Panc1 (cell line): ENCODE data around the gene RNF186.

Experiments used
- CTCF ChIP-seq: fragments of 450-650 bp; IDR thresholded peaks from 2 replicates; pipeline ENCODE4 v1.5.1; 2017; ENCODE audit warnings: mild to moderate bottlenecking
- POLR2AphosphoS5 ChIP-seq: IDR thresholded peaks from 2 replicates; pipeline ENCODE4 v1.6.1; 2012; ENCODE audit warnings: mild to moderate bottlenecking, low read depth, low read length, moderate library complexity
- REST ChIP-seq, 2 experiments: IDR thresholded peaks; 2 replicates each; pipeline ENCODE4 v1.6.1; 2011 to 2012; ENCODE audit warnings: low read depth in 2 of 2, control low read depth in 1 of 2, low read length in 1 of 2, mild to moderate bottlenecking in 1 of 2, moderate library complexity in 1 of 2; ENCODE audit not compliant: insufficient read depth in 1 of 2
- SIN3A ChIP-seq: IDR thresholded peaks from 2 replicates; pipeline ENCODE4 v1.6.1; 2012; ENCODE audit warnings: low read depth, mild to moderate bottlenecking, low read length, moderate library complexity, borderline replicate concordance; ENCODE audit not compliant: insufficient read depth
- TCF7L2 ChIP-seq: IDR thresholded peaks from 2 replicates; pipeline ENCODE4 v1.6.1; 2011; ENCODE audit warnings: mild to moderate bottlenecking, low read depth, low read length, inconsistent platforms

GRCh38 chr1:19825298-19825697, 10.2 kb upstream of the RNF186 start:
- TF ChIP-seq CTCF, result no peak
- no peak for TF ChIP-seq POLR2AphosphoS5
- TF ChIP-seq REST (IDR thresholded peaks at IDR 0.05; ENCODE audit: insufficient read depth in 1 of 2, low read depth in 2 of 2, low read length in 1 of 2), result no peak
- TF ChIP-seq TCF7L2, result no peak
- no peak for TF ChIP-seq SIN3A
